HCT116 (cell line): ENCODE measurements around the gene RASAL2. TPM values are rescaled to one million over a fixed set of nuclear protein-coding genes. Genes with fewer than 3 reads are reported as not detected.

Experiments used
- ATAC-seq: fragments of 200-7000 bp; cut with Tn5 transposase; 2 replicates; pipeline ENCODE4 v1.9.1; 2020; ENCODE audit warnings: mild to moderate bottlenecking, moderate library complexity
- BruUV-seq: library from RNA; stranded (reverse); fragments of 400-500 nt; replicated peaks from 2 replicates; lab custom pipeline; 2021; lab: Mats Ljungman, UMichigan
- CTCF ChIA-PET: fragments of 300-600 bp; sonication (Branson Sonifier 250); formaldehyde crosslinking; loops from one replicate; lab custom pipeline; 2021; ENCODE audit warnings: antibody characterized with exemption; lab: Charles Lee
- POLR2A ChIA-PET: fragments of 300-600, 350-600 bp; sonication (Branson Sonifier 250); formaldehyde crosslinking; loops from one replicate; lab custom pipeline; 2021; ENCODE audit warnings: antibody characterized with exemption; lab: Charles Lee
- RAD21 ChIA-PET, 2 experiments: fragments of 300-600 bp; sonication (Branson Sonifier 250); formaldehyde crosslinking; loops; one replicate each; lab custom pipeline; 2023; ENCODE audit warnings: low total read pairs in 2 of 2; ENCODE audit not compliant: uncharacterized antibody in 2 of 2, unreplicated experiment in 2 of 2, low non-redundant PET in 1 of 2; lab: Charles Lee
- DNase-seq: peaks from one replicate; pipeline ENCODE4 v3.0.0-alpha.2; 2010; ENCODE audit warnings: low read depth, low spot score
- H2AFZ ChIP-seq: fragments of 200-600 bp; shearing (Covaris generic), sonication (generic); 2 replicates; pipeline ENCODE4 v1.6.1; 2017; ENCODE audit warnings: low read depth, mixed run types, mixed read lengths, antibody characterized with exemption, low read length; ENCODE audit not compliant: poor library complexity, severe bottlenecking
- H3K27ac ChIP-seq: 2 replicates; pipeline ENCODE4 v1.5.1; 2012; ENCODE audit warnings: low read depth, low read length
- H3K27me3 ChIP-seq: fragments of 200-600 bp; sonication (generic); 2 replicates; pipeline ENCODE4 v1.6.1; 2016; ENCODE audit warnings: mixed run types, low read length, mixed read lengths; ENCODE audit not compliant: insufficient read depth
- H3K36me3 ChIP-seq, 2 experiments: fragments of 200-500 bp in 1 of 2; fragments of 200-600 bp in 1 of 2; sonication (Bioruptor generic) in 1 of 2; sonication (generic) in 1 of 2; 2 replicates each; pipeline versions ENCODE4 v1.5.1 to v1.6.1; 2014 to 2016; ENCODE audit warnings: low read length in 2 of 2, inconsistent platforms in 1 of 2, mixed read lengths in 1 of 2, mixed run types in 1 of 2; ENCODE audit not compliant: insufficient read depth in 2 of 2, control insufficient read depth in 1 of 2
- H3K4me1 ChIP-seq, 2 experiments: fragments of 200-600 bp in 1 of 2; sonication (generic) in 1 of 2; 2 replicates each; pipeline versions ENCODE4 v1.5.1 to v1.6.1; 2012 to 2017; ENCODE audit warnings: low read length in 2 of 2, inconsistent platforms in 1 of 2, mild to moderate bottlenecking in 1 of 2, mixed read lengths in 1 of 2, mixed run types in 1 of 2, moderate library complexity in 1 of 2; ENCODE audit not compliant: insufficient read depth in 2 of 2, control insufficient read depth in 1 of 2
- H3K4me2 ChIP-seq: fragments of 200-600 bp; sonication (generic); 2 replicates; pipeline ENCODE4 v1.6.1; 2017; ENCODE audit warnings: mixed run types, low read length, mixed read lengths
- H3K4me3 ChIP-seq, 2 experiments: fragments of 200-600 bp in 1 of 2; sonication (generic) in 1 of 2; replicated peaks in 1 of 2; 2 replicates each; pipeline ENCODE4 v1.5.1; 2011 to 2016; ENCODE audit warnings: low read length in 2 of 2, control low read depth in 1 of 2, low read depth in 1 of 2, mild to moderate bottlenecking in 1 of 2, mixed read lengths in 1 of 2, mixed run types in 1 of 2
- H3K79me2 ChIP-seq: fragments of 200-600 bp; sonication (generic); 2 replicates; pipeline ENCODE4 v1.6.1; 2017; ENCODE audit warnings: mild to moderate bottlenecking, mixed run types, low read length, moderate library complexity, mixed read lengths; ENCODE audit not compliant: insufficient read depth
- H3K9ac ChIP-seq: fragments of 200-600 bp; sonication (generic); 2 replicates; pipeline ENCODE4 v1.6.1; 2016; ENCODE audit warnings: low read length, mixed read lengths
- H3K9me2 ChIP-seq: fragments of 200-600 bp; sonication (generic), shearing (Covaris generic); 2 replicates; pipeline ENCODE4 v1.6.1; 2017; ENCODE audit warnings: mixed run types, mild to moderate bottlenecking, moderate library complexity; ENCODE audit not compliant: insufficient read depth
- H3K9me3 ChIP-seq, 2 experiments: fragments of 200-500 bp in 1 of 2; fragments of 200-600 bp in 1 of 2; sonication (Bioruptor generic) in 1 of 2; sonication (generic) in 1 of 2; 2 replicates each; pipeline ENCODE4 v1.6.1; 2014 to 2017; ENCODE audit warnings: low read length in 2 of 2, mixed read lengths in 2 of 2, inconsistent platforms in 1 of 2, low read depth in 1 of 2, mild to moderate bottlenecking in 1 of 2, mixed run types in 1 of 2, moderate library complexity in 1 of 2; ENCODE audit not compliant: control insufficient read depth in 1 of 2, insufficient read depth in 1 of 2
- H4K20me1 ChIP-seq: fragments of 200-600 bp; sonication (generic), shearing (Covaris generic); 2 replicates; pipeline ENCODE4 v1.6.1; 2017; ENCODE audit warnings: mixed run types, mild to moderate bottlenecking, moderate library complexity; ENCODE audit not compliant: insufficient read depth
- CEBPB ChIP-seq: IDR thresholded peaks from 2 replicates; pipeline ENCODE4 v1.6.1; 2012; ENCODE audit warnings: low read depth
- EGR1 ChIP-seq: IDR thresholded peaks from 2 replicates; pipeline ENCODE4 v1.6.1; 2012; ENCODE audit warnings: low read depth
- ELF1 ChIP-seq: IDR thresholded peaks from 2 replicates; pipeline ENCODE4 v1.6.1; 2012; ENCODE audit warnings: low read depth, borderline replicate concordance
- EZH2 ChIP-seq: fragments of 200-600 bp; sonication (generic); IDR thresholded peaks from 2 replicates; pipeline ENCODE4 v1.6.1; 2017; ENCODE audit warnings: antibody characterized with exemption, mixed run types
- EZH2phosphoT487 ChIP-seq: fragments of 200-600 bp; IDR thresholded peaks from 2 replicates; pipeline ENCODE4 v1.6.1; 2018; ENCODE audit warnings: antibody characterized with exemption, borderline replicate concordance
- MAX ChIP-seq: IDR thresholded peaks from 2 replicates; pipeline ENCODE4 v1.6.1; 2012
- POLR2AphosphoS5 ChIP-seq: IDR thresholded peaks from 2 replicates; pipeline ENCODE4 v1.6.1; 2011; ENCODE audit warnings: mild to moderate bottlenecking, low read depth, low read length, moderate library complexity
- RAD21 ChIP-seq: IDR thresholded peaks from 2 replicates; pipeline ENCODE4 v1.6.1; 2012; ENCODE audit warnings: low read depth, mild to moderate bottlenecking
- SIN3A ChIP-seq: IDR thresholded peaks from 2 replicates; pipeline ENCODE4 v1.6.1; 2012; ENCODE audit warnings: low read depth
- SP1 ChIP-seq: IDR thresholded peaks from 2 replicates; pipeline ENCODE4 v1.6.1; 2012; ENCODE audit warnings: low read depth
- SRF ChIP-seq: IDR thresholded peaks from 2 replicates; pipeline ENCODE4 v1.6.1; 2012; ENCODE audit warnings: low read depth
- TCF7L2 ChIP-seq: IDR thresholded peaks from 2 replicates; pipeline ENCODE4 v1.7.0; 2011; ENCODE audit warnings: borderline replicate concordance, inconsistent platforms; ENCODE audit not compliant: insufficient read depth, insufficient read length; ENCODE audit errors: extremely low read depth
- YY1 ChIP-seq: IDR thresholded peaks from 2 replicates; pipeline ENCODE4 v1.6.1; 2011; ENCODE audit warnings: low read length, low read depth, moderate library complexity, mild to moderate bottlenecking; ENCODE audit not compliant: insufficient replicate concordance; ENCODE audit errors: extremely low read depth
- ZFX ChIP-seq: fragments of 450-650 bp; IDR thresholded peaks from 2 replicates; pipeline ENCODE4 v1.6.1; 2017
- ZNF274 ChIP-seq: fragments of 200-500 bp; sonication (Bioruptor generic); IDR thresholded peaks from 2 replicates; pipeline ENCODE4 v1.6.1; 2014; ENCODE audit warnings: mild to moderate bottlenecking, low read depth, low read length, inconsistent platforms
- intact Hi-C: fragments of 100-400 bp; cut with micrococcal nuclease; formaldehyde crosslinking; loops from 2 replicates; pipeline ENCODE4 v1.10.0; 2022
- total RNA-seq: library from RNA; stranded (reverse); gene quantifications from one replicate; pipeline ENCODE4 v1.2.1, GENCODE V29; 2021; ENCODE audit not compliant: unreplicated experiment
- TF ChIP-seq, protein P1 (sequence below): IDR thresholded peaks from 2 replicates; pipeline ENCODE4 v1.6.1; 2012; ENCODE audit warnings: low read depth

The RASAL2 gene
- total RNA-seq, 1 experiment from 2014 or later = 11.7 TPM

DNA sequence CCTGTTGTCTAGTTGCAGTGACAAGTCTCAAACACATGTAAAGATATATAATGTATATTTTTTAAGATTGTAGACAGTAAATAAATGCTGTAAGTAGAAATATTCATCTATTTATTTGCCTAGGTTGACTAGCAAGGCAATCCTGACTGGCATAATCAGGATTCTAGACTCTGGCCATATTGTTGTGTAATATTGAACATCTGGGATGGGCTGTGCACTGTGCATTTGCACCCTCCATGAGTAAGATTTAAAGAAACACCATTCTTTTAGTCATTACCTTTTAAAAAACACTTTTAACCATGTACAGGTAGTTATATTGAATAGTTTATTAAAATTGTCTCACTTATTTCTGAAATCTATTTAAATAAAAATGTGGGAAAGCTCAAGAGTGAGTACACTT, 32.4 kb downstream of the RASAL2 start:
- TF ChIP-seq POLR2AphosphoS5 = no peak
- TF ChIP-seq TCF7L2 = no peak
- no peak for TF ChIP-seq EGR1
- TF ChIP-seq ELF1 = no peak
- TF ChIP-seq EZH2phosphoT487 = no peak
- TF ChIP-seq SIN3A = no peak
- TF ChIP-seq ZNF274 = no peak
- TF ChIP-seq RAD21 = no peak
- TF ChIP-seq YY1 = no peak
- TF ChIP-seq, protein P1, sequence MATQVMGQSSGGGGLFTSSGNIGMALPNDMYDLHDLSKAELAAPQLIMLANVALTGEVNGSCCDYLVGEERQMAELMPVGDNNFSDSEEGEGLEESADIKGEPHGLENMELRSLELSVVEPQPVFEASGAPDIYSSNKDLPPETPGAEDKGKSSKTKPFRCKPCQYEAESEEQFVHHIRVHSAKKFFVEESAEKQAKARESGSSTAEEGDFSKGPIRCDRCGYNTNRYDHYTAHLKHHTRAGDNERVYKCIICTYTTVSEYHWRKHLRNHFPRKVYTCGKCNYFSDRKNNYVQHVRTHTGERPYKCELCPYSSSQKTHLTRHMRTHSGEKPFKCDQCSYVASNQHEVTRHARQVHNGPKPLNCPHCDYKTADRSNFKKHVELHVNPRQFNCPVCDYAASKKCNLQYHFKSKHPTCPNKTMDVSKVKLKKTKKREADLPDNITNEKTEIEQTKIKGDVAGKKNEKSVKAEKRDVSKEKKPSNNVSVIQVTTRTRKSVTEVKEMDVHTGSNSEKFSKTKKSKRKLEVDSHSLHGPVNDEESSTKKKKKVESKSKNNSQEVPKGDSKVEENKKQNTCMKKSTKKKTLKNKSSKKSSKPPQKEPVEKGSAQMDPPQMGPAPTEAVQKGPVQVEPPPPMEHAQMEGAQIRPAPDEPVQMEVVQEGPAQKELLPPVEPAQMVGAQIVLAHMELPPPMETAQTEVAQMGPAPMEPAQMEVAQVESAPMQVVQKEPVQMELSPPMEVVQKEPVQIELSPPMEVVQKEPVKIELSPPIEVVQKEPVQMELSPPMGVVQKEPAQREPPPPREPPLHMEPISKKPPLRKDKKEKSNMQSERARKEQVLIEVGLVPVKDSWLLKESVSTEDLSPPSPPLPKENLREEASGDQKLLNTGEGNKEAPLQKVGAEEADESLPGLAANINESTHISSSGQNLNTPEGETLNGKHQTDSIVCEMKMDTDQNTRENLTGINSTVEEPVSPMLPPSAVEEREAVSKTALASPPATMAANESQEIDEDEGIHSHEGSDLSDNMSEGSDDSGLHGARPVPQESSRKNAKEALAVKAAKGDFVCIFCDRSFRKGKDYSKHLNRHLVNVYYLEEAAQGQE = no peak
- no peak for TF ChIP-seq MAX
- TF ChIP-seq EZH2 = no peak
- TF ChIP-seq ZFX = no peak
- no peak for TF ChIP-seq SRF
- no peak for TF ChIP-seq SP1
- TF ChIP-seq CEBPB = no peak
- H3K4me1 ChIP-seq = peaks cover 21 to 46% of the 10 kb centered on the region in 2 experiments
- ATAC-seq (peak; percentile 32), DNase-seq (no peak)
- H3K9me2 ChIP-seq = no peaks in the 10 kb centered on the region
- H3K4me2 ChIP-seq = peak overlapping the region; percentile 68
- peak overlapping the region; percentile 30 for H3K9ac ChIP-seq
- RAD21 ChIA-PET = no interaction called here
- POLR2A ChIA-PET = no interaction called here
- intact Hi-C loops = loop anchor here (2.0 kb wide), 1 partner anchor 113 kb away; no protein-coding TSS in a partner anchor
- no peaks in the 10 kb centered on the region for H4K20me1 ChIP-seq
- CTCF ChIA-PET = interaction anchor here (0.9 to 1.3 kb wide), 2 partner anchors 94 to 173 kb away, joined by 3 read pairs; no protein-coding TSS in a partner anchor
- H3K27ac ChIP-seq = peak overlapping the region; percentile 47; the same call in 1 of the 2 replicates
- H2AFZ ChIP-seq = no peak overlapping the region
- H3K27me3 ChIP-seq = no peaks in the 10 kb centered on the region
- H3K4me3 ChIP-seq = peak overlapping the region in 1 of 2 experiments; percentile 27; a peak in 2 of 4 replicates
- H3K9me3 ChIP-seq = no peaks in the 10 kb centered on the region
- no peaks in the 10 kb centered on the region for H3K36me3 ChIP-seq
- no TSS peak for BruUV-seq
- peaks cover 34% of the 10 kb centered on the region for H3K79me2 ChIP-seq
